IMR-90 (cell line): ENCODE measurements around the gene SLC35B2. TPM values are rescaled to one million over a fixed set of nuclear protein-coding genes. Genes with fewer than 3 reads are reported as not detected.

ENCODE experiments used
- ATAC-seq: fragments of 200-7000 bp; cut with Tn5 transposase; 2 replicates; pipeline ENCODE4 v1.9.1; 2020; ENCODE audit warnings: low read depth, mild to moderate bottlenecking, moderate library complexity
- BruUV-seq: library from RNA; stranded (reverse); fragments of 400-500 nt; replicated peaks from 2 replicates; lab custom pipeline; 2021; lab: Mats Ljungman, UMichigan
- CTCF ChIA-PET: fragments of 300-600 bp; formaldehyde crosslinking; extraction: SDS; loops from one replicate; lab custom pipeline; 2021; ENCODE audit warnings: antibody characterized with exemption; lab: Yijun Ruan, JAX
- POLR2A ChIA-PET: fragments of 300-600 bp; sonication (Branson Sonifier 250); formaldehyde crosslinking; loops from one replicate; lab custom pipeline; 2022; ENCODE audit warnings: antibody characterized with exemption; ENCODE audit not compliant: unreplicated experiment; lab: Charles Lee
- DNase-seq: peaks from one replicate; pipeline ENCODE4 v3.0.0; 2013
- H2AFZ ChIP-seq: replicated peaks from 2 replicates; pipeline ENCODE3; 2013; ENCODE audit warnings: low read length, mild to moderate bottlenecking; ENCODE audit not compliant: poor library complexity
- H2AK5ac ChIP-seq: 2 replicates; pipeline ENCODE4 v1.6.1; 2013; ENCODE audit warnings: low read depth, low read length, inconsistent platforms
- H2AK9ac ChIP-seq: replicated peaks from 2 replicates; pipeline ENCODE3; 2013; ENCODE audit warnings: mild to moderate bottlenecking, low read depth, low read length, moderate library complexity; ENCODE audit not compliant: poor library complexity
- H2BK120ac ChIP-seq: 2 replicates; pipeline ENCODE4 v1.6.1; 2013; ENCODE audit warnings: low read depth, low read length, inconsistent platforms
- H2BK15ac ChIP-seq: 3 replicates; pipeline ENCODE4 v1.6.1; 2013; ENCODE audit warnings: low read depth, low read length, inconsistent platforms
- H2BK20ac ChIP-seq: 2 replicates; pipeline ENCODE4 v1.6.1; 2013; ENCODE audit warnings: low read depth, mild to moderate bottlenecking, inconsistent platforms, low read length, moderate library complexity
- H2BK5ac ChIP-seq: 2 replicates; pipeline ENCODE4 v1.6.1; 2013; ENCODE audit warnings: mild to moderate bottlenecking, low read depth, low read length, inconsistent platforms; ENCODE audit not compliant: poor library complexity, severe bottlenecking
- H3K14ac ChIP-seq: replicated peaks from 2 replicates; pipeline ENCODE4 v1.6.1; 2013; ENCODE audit warnings: low read depth, low read length, inconsistent platforms
- H3K18ac ChIP-seq: 2 replicates; pipeline ENCODE4 v1.6.1; 2013; ENCODE audit warnings: low read depth, low read length, control low read depth
- H3K23ac ChIP-seq: 2 replicates; pipeline ENCODE4 v1.6.1; 2013; ENCODE audit warnings: low read depth, low read length, inconsistent platforms
- H3K27ac ChIP-seq: 2 replicates; pipeline ENCODE4 v1.5.1; 2013; ENCODE audit warnings: mild to moderate bottlenecking, control low read depth, low read length; ENCODE audit not compliant: insufficient read depth
- H3K27me3 ChIP-seq: 2 replicates; pipeline ENCODE4 v1.6.1; 2013; ENCODE audit warnings: low read length; ENCODE audit not compliant: control insufficient read depth, insufficient read depth
- H3K36me3 ChIP-seq: 2 replicates; pipeline ENCODE4 v1.6.1; 2013; ENCODE audit warnings: low read length, mixed read lengths; ENCODE audit not compliant: control insufficient read depth, insufficient read depth
- H3K4ac ChIP-seq: 2 replicates; pipeline ENCODE4 v1.6.1; 2013; ENCODE audit warnings: low read depth, low read length, inconsistent platforms
- H3K4me1 ChIP-seq: 2 replicates; pipeline ENCODE4 v1.6.1; 2013; ENCODE audit warnings: low read length, mixed read lengths; ENCODE audit not compliant: control insufficient read depth, insufficient read depth
- H3K4me2 ChIP-seq: 2 replicates; pipeline ENCODE4 v1.6.1; 2013; ENCODE audit warnings: low read depth, mild to moderate bottlenecking, control low read depth, low read length, moderate library complexity
- H3K4me3 ChIP-seq: 2 replicates; pipeline ENCODE4 v1.5.1; 2013; ENCODE audit warnings: low read depth, mild to moderate bottlenecking, control low read depth, low read length, moderate library complexity; ENCODE audit not compliant: insufficient read depth
- H3K56ac ChIP-seq: 2 replicates; pipeline ENCODE4 v1.6.1; 2013; ENCODE audit warnings: low read length, inconsistent platforms; ENCODE audit not compliant: insufficient read depth; ENCODE audit errors: extremely low read depth
- H3K79me1 ChIP-seq, 2 experiments: 2 replicates each; pipeline ENCODE4 v1.6.1; 2013; ENCODE audit warnings: low read length in 2 of 2, inconsistent platforms in 1 of 2, low read depth in 1 of 2
- H3K9ac ChIP-seq: 2 replicates; pipeline ENCODE4 v1.6.1; 2013; ENCODE audit warnings: low read depth, low read length, control low read depth
- H3K9me1 ChIP-seq: 2 replicates; pipeline ENCODE4 v1.6.1; 2013; ENCODE audit warnings: low read length, inconsistent platforms; ENCODE audit not compliant: insufficient read depth
- H3K9me3 ChIP-seq: 2 replicates; pipeline ENCODE4 v1.6.1; 2013; ENCODE audit warnings: low read length; ENCODE audit not compliant: control insufficient read depth, insufficient read depth
- H4K20me1 ChIP-seq: 2 replicates; pipeline ENCODE4 v1.6.1; 2013; ENCODE audit warnings: low read length, inconsistent platforms; ENCODE audit not compliant: insufficient read depth
- H4K5ac ChIP-seq: 2 replicates; pipeline ENCODE4 v1.6.1; 2013; ENCODE audit warnings: mild to moderate bottlenecking, low read depth, low read length, control low read depth
- H4K8ac ChIP-seq, 2 experiments: 2 replicates each; pipeline ENCODE4 v1.6.1; 2013; ENCODE audit warnings: low read depth in 2 of 2, low read length in 2 of 2, control low read depth in 1 of 2, inconsistent platforms in 1 of 2
- H4K91ac ChIP-seq: 2 replicates; pipeline ENCODE4 v1.6.1; 2013; ENCODE audit warnings: low read depth, low read length, inconsistent platforms; ENCODE audit not compliant: insufficient read depth
- CHD1 ChIP-seq: IDR thresholded peaks from 2 replicates; pipeline ENCODE4 v1.6.1; 2012; ENCODE audit warnings: low read depth, low read length, improper control_type of control experiment
- FOS ChIP-seq: fragments of 150-350 bp; IDR thresholded peaks from 2 replicates; pipeline ENCODE4 v1.6.1; 2016; ENCODE audit warnings: low read depth, low read length
- WGBS, 2 experiments: methylation state at CpG; one replicate each; pipeline versions ENCODE4 v1.1.5 to v1.1.7; 2013; ENCODE audit warnings: missing lambda C conversion rate in 2 of 2; ENCODE audit not compliant: insufficient read length in 1 of 2; ENCODE audit errors: extremely low coverage in 2 of 2; 5-methylcytosine and 5-hydroxymethylcytosine counted together
- dilution Hi-C: fragments of 300-500 bp; cut with HindIII; formaldehyde crosslinking; loops from one replicate; pipeline ENCODE4 v1.14.3; 2018; ENCODE audit warnings: low sequenced_read_pairs; ENCODE audit not compliant: unreplicated experiment
- in situ Hi-C: fragments of 300-500 bp; cut with MboI; formaldehyde crosslinking; loops from 3 replicates; pipeline ENCODE4 v1.14.3; 2019; ENCODE audit warnings: low sequenced_read_pairs, inconsistent platforms, mixed read lengths
- intact Hi-C: fragments of 100-400 bp; cut with micrococcal nuclease; formaldehyde crosslinking; loops from 2 replicates; pipeline ENCODE4 v1.10.0; 2022
- polyA plus RNA-seq, 3 experiments: library from polyadenylated mRNA; depleted of rRNA; stranded (reverse); fragments of >200 nt; gene quantifications; 2 replicates each; pipeline ENCODE4 v1.2.3, GENCODE V29; 2012; ENCODE audit warnings: low replicate concordance in 1 of 3
- total RNA-seq: library from RNA; depleted of rRNA; stranded (reverse); fragments of >200 nt; gene quantifications from 2 replicates; pipeline ENCODE4 v1.2.3, GENCODE V29; 2012

The SLC35B2 gene
- total and polyA plus RNA-seq, 2 of the 4 experiments (the other 2 are of a cell fraction) = 51.4 to 89.9 TPM

- Histone ChIP-seq H3K27me3 (peaks cover 23% of the 10 kb centered on the region), H2AK5ac (no peak overlapping the region), H4K20me1 (peaks cover 9% of the 10 kb centered on the region), H4K91ac (no peak overlapping the region), H3K4ac (no peak overlapping the region), H4K8ac (peak overlapping the region in 1 of 2 experiments; percentile 73; a peak in 1 of 4 replicates), H3K56ac (no peak overlapping the region), H3K9me1 (peaks cover 14% of the 10 kb centered on the region), H3K9me3 (no peaks in the 10 kb centered on the region), H3K27ac (no peak overlapping the region), H2BK15ac (no peak overlapping the region), H2BK5ac (no peak overlapping the region), H3K4me3 (no peak overlapping the region), H3K14ac (no peak overlapping the region), H2AK9ac (no peak overlapping the region), H3K4me1 (peaks cover 22% of the 10 kb centered on the region), H4K5ac (no peak overlapping the region), H3K36me3 (no peaks in the 10 kb centered on the region), H2BK20ac (no peak overlapping the region), H3K9ac (no peak overlapping the region), H3K23ac (no peak overlapping the region), H3K79me1 (peaks cover 24 to 37% of the 10 kb centered on the region in 2 experiments), H2BK120ac (no peak overlapping the region), H3K18ac (no peak overlapping the region), H3K4me2 (peak overlapping the region; percentile 47), H2AFZ (peak overlapping the region; percentile 77)
- no peak for DNase-seq
- in situ Hi-C loops = no loop called here
- no peak for ATAC-seq
- TF ChIP-seq CHD1 (no peak), FOS (peak; percentile 57; the same call in 1 of the 2 replicates)
- POLR2A ChIA-PET = no interaction called here
- CTCF ChIA-PET = interaction anchor here (1.8 kb wide), 1 partner anchor 9 kb away, joined by 4 read pairs; no protein-coding TSS in a partner anchor
- 70 to 100% methylated on average over 1 to 10 of the region's 17 CpGs for WGBS, 2 experiments
- no TSS peak for BruUV-seq
- intact Hi-C loops = no loop called here
- dilution Hi-C loops = no loop called here
Measured at GRCh38 chr6:44265722-44266233, 8.4 kb upstream of the SLC35B2 start.
